HepG2 (cell line): ENCODE results near the gene ATP8A2. TPM values are rescaled to one million over a fixed set of nuclear protein-coding genes. Genes with fewer than 3 reads are reported as not detected.

Source experiments
- DNMT1 ChIP-seq: sonication (generic); formaldehyde crosslinking; IDR thresholded peaks from 2 replicates; pipeline ENCODE4 v1.5.1; 2020; ENCODE audit warnings: mild to moderate bottlenecking, missing genetic modification reagents
- MTF2 ChIP-seq: sonication (generic); formaldehyde crosslinking; IDR thresholded peaks from 2 replicates; pipeline ENCODE4 v1.5.0; 2020; ENCODE audit warnings: missing genetic modification reagents, borderline replicate concordance
- NCOA2 ChIP-seq: sonication (generic); formaldehyde crosslinking; IDR thresholded peaks from 2 replicates; pipeline ENCODE4 v1.8.0; 2022; ENCODE audit warnings: inconsistent platforms
- STAG1 ChIP-seq: sonication (generic); formaldehyde crosslinking; IDR thresholded peaks from 2 replicates; pipeline ENCODE4 v1.4.0; 2020; ENCODE audit warnings: missing genetic modification reagents
- TBX2 ChIP-seq: sonication (generic); formaldehyde crosslinking; IDR thresholded peaks from 2 replicates; pipeline ENCODE4 v1.5.0; 2020; ENCODE audit warnings: missing genetic modification reagents, mild to moderate bottlenecking, borderline replicate concordance
- YEATS2 ChIP-seq: sonication (generic); formaldehyde crosslinking; IDR thresholded peaks from 2 replicates; pipeline ENCODE4 v1.4.0; 2020; ENCODE audit warnings: missing genetic modification reagents, borderline replicate concordance
- ZBTB38 ChIP-seq: sonication (generic); formaldehyde crosslinking; IDR thresholded peaks from 2 replicates; pipeline ENCODE4 v1.5.1; 2020; ENCODE audit warnings: mild to moderate bottlenecking, missing genetic modification reagents
- ZFP62 ChIP-seq: sonication (generic); formaldehyde crosslinking; IDR thresholded peaks from 2 replicates; pipeline ENCODE4 v1.4.0; 2020; ENCODE audit warnings: missing genetic modification reagents
- ZNF337 ChIP-seq: sonication (generic); formaldehyde crosslinking; IDR thresholded peaks from 2 replicates; pipeline ENCODE4 v1.5.1; 2020; ENCODE audit warnings: missing genetic modification reagents, low read depth, mild to moderate bottlenecking, borderline replicate concordance
- ZNF367 ChIP-seq: sonication (generic); formaldehyde crosslinking; IDR thresholded peaks from 2 replicates; pipeline ENCODE4 v1.4.0; 2020; ENCODE audit warnings: missing genetic modification reagents, borderline replicate concordance
- ZNF761 ChIP-seq: sonication (generic); formaldehyde crosslinking; conservative IDR thresholded peaks from 2 replicates; pipeline ENCODE4 v1.4.0; 2020; ENCODE audit warnings: mild to moderate bottlenecking, missing genetic modification reagents
- ZSCAN21 ChIP-seq: sonication (generic); formaldehyde crosslinking; IDR thresholded peaks from 2 replicates; pipeline ENCODE4 v1.8.0; 2022; ENCODE audit warnings: mild to moderate bottlenecking, missing genetic modification reagents, moderate library complexity, borderline replicate concordance
- polyA plus RNA-seq, 8 experiments: library from polyadenylated mRNA; depleted of rRNA in 3 of 8; stranded (reverse) in 7 of 8; unstranded in 1 of 8; fragments of >200 nt; fragmentation: Illumina TruSeq in 4 of 8; extraction: Trizol in 4 of 8; gene quantifications; 2 replicates each; pipeline versions ENCODE4 v1.2.1 to v1.2.3, GENCODE V29; 2011 to 2016; ENCODE audit warnings: low read depth in 4 of 8, missing spikeins in 1 of 8, mixed read lengths in 1 of 8; ENCODE audit not compliant: insufficient read depth in 1 of 8
- total RNA-seq, 5 experiments: library from RNA; depleted of rRNA; stranded (reverse); fragments of >200 nt; fragmentation: Illumina TruSeq; extraction: Trizol; gene quantifications; 2 replicates each; pipeline ENCODE4 v1.2.3, GENCODE V29; 2016; ENCODE audit warnings: low read depth in 1 of 5
- TF ChIP-seq, protein P1 (sequence below): sonication (generic); formaldehyde crosslinking; IDR thresholded peaks from 2 replicates; pipeline ENCODE4 v1.8.1; 2022; ENCODE audit warnings: low read depth, mild to moderate bottlenecking, missing genetic modification reagents
- TF ChIP-seq, protein P2 (sequence below), 2 experiments: sonication (generic) in 1 of 2; formaldehyde crosslinking in 1 of 2; IDR thresholded peaks; 2 replicates each; pipeline versions ENCODE4 v1.4.0 to v1.6.1; 2016 to 2020; ENCODE audit warnings: borderline replicate concordance in 1 of 2, low read depth in 1 of 2, mild to moderate bottlenecking in 1 of 2, missing genetic modification reagents in 1 of 2
- TF ChIP-seq, protein P3 (sequence below): sonication (generic); formaldehyde crosslinking; IDR thresholded peaks from 2 replicates; pipeline ENCODE4 v1.8.0; 2022; ENCODE audit warnings: low read depth, missing genetic modification reagents
- TF ChIP-seq, protein P4 (sequence below): sonication (generic); formaldehyde crosslinking; IDR thresholded peaks from 2 replicates; pipeline ENCODE4 v1.5.0; 2020; ENCODE audit warnings: missing genetic modification reagents

ATP8A2 gene
- total and polyA plus RNA-seq, 2 of the 13 experiments (the other 11 are each of a cell fraction or from before 2014, with no cell fraction given), result 0.09 TPM; not detected in 1

DNA sequence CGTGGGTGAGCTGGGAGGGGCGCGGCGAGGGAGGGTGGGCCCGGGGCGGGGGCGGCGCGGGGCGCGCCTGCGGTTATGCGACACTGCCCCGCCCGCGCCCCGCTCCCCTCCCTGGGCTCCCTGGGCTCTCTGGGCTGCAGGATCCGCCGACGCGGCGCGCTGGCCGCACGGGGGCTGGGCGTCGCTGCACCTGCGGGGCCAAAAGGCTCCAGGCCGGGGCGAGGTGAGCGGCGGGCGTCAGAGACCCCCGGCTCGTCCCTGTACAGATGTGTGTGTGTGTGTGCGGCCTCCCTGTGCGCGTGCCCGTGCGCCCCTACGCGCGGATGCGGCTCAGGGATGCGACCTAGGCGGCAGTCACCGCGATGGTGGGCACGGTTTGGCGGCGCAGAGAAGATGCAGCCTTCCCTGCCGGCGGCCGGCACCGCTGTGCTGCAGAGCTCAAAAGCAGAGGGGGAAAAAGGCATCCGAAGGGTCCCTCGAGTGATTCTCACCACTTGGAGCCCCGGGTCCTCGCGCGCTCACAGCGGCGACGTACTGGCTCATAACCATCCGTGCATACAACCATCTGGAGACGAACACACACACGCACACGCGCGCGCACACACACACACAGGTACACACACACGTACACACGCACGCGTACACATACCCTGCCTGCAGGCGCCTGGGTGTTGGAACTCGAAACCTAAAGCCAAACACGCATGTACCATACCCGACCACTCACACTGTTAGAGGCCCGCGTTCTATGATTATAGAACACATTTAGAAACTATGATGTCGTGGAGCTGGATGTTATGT is 709 bp downstream of the ATP8A2 start (continued):
- TF ChIP-seq, protein P1, sequence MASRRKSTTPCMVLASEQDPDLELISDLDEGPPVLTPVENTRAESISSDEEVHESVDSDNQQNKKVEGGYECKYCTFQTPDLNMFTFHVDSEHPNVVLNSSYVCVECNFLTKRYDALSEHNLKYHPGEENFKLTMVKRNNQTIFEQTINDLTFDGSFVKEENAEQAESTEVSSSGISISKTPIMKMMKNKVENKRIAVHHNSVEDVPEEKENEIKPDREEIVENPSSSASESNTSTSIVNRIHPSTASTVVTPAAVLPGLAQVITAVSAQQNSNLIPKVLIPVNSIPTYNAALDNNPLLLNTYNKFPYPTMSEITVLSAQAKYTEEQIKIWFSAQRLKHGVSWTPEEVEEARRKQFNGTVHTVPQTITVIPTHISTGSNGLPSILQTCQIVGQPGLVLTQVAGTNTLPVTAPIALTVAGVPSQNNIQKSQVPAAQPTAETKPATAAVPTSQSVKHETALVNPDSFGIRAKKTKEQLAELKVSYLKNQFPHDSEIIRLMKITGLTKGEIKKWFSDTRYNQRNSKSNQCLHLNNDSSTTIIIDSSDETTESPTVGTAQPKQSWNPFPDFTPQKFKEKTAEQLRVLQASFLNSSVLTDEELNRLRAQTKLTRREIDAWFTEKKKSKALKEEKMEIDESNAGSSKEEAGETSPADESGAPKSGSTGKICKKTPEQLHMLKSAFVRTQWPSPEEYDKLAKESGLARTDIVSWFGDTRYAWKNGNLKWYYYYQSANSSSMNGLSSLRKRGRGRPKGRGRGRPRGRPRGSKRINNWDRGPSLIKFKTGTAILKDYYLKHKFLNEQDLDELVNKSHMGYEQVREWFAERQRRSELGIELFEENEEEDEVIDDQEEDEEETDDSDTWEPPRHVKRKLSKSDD (CRISPR knock-in tag), result no peak
- TF ChIP-seq TBX2 (CRISPR knock-in tag) (no peak), YEATS2 (CRISPR knock-in tag) (no peak), ZSCAN21 (no peak), ZFP62 (CRISPR knock-in tag) (no peak), ZNF367 (no peak), ZNF761 (CRISPR knock-in tag) (no peak), DNMT1 (CRISPR knock-in tag) (peak; percentile 41; the same call in 1 of the 2 replicates), ZNF337 (no peak), ZBTB38 (CRISPR knock-in tag) (0 out of 2 replicates have a peak, but pooled peaks have one; percentile 23), MTF2 (CRISPR knock-in tag) (no peak), NCOA2 (CRISPR knock-in tag) (no peak), STAG1 (CRISPR knock-in tag) (no peak)
- TF ChIP-seq, protein P2, sequence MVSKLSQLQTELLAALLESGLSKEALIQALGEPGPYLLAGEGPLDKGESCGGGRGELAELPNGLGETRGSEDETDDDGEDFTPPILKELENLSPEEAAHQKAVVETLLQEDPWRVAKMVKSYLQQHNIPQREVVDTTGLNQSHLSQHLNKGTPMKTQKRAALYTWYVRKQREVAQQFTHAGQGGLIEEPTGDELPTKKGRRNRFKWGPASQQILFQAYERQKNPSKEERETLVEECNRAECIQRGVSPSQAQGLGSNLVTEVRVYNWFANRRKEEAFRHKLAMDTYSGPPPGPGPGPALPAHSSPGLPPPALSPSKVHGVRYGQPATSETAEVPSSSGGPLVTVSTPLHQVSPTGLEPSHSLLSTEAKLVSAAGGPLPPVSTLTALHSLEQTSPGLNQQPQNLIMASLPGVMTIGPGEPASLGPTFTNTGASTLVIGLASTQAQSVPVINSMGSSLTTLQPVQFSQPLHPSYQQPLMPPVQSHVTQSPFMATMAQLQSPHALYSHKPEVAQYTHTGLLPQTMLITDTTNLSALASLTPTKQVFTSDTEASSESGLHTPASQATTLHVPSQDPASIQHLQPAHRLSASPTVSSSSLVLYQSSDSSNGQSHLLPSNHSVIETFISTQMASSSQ (IDR thresholded peaks at IDR 0.05; ENCODE audit: low read depth), result no peak
- TF ChIP-seq, protein P2 (CRISPR knock-in tag; IDR thresholded peaks at IDR 0.05; ENCODE audit: borderline replicate concordance), result no peak
- TF ChIP-seq, protein P3, sequence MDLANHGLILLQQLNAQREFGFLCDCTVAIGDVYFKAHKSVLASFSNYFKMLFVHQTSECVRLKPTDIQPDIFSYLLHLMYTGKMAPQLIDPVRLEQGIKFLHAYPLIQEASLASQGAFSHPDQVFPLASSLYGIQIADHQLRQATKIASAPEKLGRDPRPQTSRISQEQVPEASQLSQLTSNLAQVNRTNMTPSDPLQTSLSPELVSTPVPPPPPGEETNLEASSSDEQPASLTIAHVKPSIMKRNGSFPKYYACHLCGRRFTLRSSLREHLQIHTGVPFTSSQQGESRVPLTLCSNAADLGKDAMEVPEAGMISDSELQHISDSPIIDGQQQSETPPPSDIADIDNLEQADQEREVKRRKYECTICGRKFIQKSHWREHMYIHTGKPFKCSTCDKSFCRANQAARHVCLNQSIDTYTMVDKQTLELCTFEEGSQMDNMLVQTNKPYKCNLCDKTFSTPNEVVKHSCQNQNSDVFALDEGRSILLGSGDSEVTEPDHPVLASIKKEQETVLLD, result no peak
- TF ChIP-seq, protein P4, sequence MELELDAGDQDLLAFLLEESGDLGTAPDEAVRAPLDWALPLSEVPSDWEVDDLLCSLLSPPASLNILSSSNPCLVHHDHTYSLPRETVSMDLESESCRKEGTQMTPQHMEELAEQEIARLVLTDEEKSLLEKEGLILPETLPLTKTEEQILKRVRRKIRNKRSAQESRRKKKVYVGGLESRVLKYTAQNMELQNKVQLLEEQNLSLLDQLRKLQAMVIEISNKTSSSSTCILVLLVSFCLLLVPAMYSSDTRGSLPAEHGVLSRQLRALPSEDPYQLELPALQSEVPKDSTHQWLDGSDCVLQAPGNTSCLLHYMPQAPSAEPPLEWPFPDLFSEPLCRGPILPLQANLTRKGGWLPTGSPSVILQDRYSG (CRISPR knock-in tag), result no peak
- TF ChIP-seq, all 625 proteins: peak for 3
